TTC549 (cell line): ENCODE data around the gene IZUMO1.
"Not testable (repeated sequence)": the region's sequence is repeated elsewhere in the genome, so short reads cannot be mapped to it uniquely, and the experiment has no call there.

ENCODE experiments used
- FAIRE-seq: peaks from 2 replicates; lab custom pipeline; 2012; peaks lifted over from hg19 to GRCh38; lab: Jason Lieb, UNC

IZUMO1 gene

DNA sequence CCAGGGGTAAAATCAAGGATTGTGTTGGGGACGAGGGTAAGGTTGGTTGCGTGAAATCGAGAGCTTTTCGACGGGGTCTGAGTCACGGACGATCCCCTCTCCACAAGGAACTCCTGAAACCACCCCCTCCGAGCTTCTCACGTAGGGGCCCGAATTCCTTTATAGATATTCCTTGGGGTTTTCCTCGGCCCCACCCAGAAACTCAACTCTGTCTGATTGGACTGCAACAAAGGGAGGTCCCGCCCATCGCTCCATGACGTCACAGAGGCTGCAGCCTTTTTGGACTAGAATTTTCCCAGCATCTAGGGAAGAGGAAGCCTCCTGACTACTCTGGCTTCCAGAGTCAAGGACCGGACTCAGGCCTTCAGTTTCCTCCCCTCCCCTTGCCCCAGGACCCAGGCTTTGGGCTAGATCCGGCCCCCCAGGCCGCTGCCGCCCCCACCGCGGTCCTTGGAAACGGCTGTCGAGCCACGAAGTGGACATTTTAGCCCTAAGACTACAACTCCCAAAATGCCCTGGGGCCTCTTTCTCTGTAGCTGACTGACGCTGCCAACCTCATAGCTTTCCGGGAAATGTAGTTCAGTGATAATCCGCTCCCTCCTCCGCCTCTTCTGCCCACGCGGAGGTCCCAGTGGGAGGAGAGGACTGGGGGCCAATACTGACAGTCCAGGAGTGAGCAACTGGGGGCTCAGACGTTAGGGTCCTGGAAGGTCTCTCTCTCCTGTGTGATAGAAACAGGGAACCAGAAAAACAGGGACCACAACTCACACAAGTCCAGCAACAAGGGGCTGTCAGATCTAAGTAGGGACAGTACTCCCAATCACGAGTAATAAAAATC lies at the start of gene IZUMO1:
TSS of gene IZUMO1 (minus strand) at position 172 of the 838 bp plus-strand sequence. CDS start 1,050 bp downstream, outside the sequence.
- peak; percentile 3 for FAIRE-seq

DNA sequence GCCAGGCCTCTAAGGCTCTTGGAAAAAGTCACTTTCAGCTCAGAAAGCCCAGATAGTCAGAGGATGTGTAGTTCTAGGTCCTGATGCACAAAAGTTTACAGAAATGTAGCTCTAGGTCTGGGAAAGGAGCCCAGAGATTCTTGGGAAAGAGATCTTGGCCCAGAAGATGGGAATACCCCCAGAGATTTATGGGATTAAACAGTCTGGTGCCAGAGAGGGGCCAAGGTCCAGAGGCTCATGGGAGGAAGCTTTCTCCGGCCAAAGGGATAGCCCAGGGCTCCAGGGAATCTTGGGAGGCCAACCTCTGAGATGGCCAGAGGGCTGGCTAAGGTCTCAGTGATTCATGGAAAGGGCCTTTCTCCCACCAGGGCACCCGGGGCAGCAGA lies 49.0 kb upstream of the IZUMO1 start:
- no peak for FAIRE-seq

DNA sequence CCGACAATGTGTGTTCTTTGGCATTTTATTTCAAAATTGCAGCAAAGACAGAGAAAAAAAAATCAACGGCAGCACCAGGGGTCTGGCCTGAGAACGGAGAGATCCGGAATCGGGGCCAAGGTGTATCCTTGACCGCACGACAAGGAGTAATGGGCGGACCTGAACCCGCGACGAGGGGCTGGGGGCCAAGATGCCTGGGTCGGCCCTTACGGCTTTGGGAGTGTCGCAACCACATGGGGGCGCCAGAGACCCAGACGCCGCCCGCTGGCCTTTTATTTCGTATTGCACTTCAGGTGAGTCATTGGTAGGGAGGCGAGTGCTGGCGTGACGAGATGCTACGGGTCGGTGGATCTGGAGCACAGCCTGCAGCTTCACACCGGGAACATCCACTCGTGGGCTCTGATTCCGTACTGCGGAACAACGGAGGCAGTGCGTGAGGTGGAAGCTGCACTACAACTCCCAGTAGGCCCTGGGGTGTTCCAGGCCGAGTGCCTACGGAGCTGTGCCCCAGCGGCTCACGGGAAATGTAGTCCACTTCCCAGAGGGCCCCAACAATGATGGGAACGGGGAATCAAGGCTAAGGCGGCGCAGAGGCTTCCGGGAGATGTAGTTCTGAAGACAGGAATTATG lies 48.5 kb upstream of the IZUMO1 start:
- FAIRE-seq, result peak; percentile 87

DNA sequence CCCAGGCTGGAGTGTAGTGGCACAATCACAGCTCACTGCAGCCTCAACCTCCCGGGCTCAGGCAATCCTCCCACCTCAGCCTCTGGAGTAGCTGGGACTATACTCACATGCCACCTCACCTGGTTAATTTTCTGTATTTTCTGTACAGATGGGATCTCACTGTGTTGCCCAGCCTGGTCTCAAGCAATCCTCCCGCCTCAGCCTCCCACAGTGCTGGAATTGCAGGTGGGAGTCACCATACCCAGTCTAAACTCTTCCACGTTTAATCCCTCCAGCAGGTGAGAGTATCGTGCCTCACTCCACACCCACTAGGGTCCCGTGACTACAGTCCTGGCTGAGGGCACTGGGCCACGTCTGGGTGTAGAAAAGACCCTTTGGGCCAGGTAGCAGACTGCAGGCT lies 47.6 kb upstream of the IZUMO1 start:
- FAIRE-seq, result no peak

DNA sequence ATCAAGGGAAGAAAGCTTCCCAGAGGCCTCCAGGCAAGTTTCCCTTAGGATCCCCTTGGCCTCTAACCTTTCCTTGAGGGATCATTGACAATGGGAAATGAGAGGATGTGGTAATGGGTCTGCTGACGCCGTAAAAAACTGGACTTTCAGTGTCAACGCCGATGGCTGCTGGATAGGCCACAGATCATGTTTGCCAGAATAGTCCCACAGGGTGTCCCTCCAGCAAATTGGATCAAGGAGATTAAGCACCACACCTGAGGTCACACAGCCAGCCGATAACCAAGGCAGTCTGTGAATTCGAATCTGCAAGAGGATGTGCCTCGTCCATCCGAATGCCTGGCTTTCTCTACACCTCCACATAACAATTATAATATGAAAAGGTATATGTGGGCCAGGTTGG lies 46.6 kb upstream of the IZUMO1 start:
- FAIRE-seq, result no peak

DNA sequence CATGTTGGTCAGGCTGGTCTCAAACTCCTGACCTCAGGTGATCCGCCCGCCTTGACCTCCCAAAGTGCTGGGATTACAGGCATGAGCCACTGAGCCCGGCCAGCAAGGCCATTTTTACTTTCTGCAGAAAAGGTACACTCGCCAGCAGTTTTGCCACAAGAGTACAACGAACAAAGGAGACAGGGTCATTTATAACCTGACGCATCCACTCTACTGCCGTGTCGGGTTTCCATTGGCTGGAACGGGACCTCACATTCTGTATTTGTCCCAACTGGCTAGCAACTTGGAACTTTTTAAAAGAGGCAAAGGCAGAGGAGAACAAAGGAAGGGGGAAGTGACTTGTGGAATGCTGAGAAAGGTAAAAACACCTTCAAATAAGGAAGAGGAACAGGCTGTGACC lies 40.6 kb upstream of the IZUMO1 start:
- not testable (repeated sequence) for FAIRE-seq

DNA sequence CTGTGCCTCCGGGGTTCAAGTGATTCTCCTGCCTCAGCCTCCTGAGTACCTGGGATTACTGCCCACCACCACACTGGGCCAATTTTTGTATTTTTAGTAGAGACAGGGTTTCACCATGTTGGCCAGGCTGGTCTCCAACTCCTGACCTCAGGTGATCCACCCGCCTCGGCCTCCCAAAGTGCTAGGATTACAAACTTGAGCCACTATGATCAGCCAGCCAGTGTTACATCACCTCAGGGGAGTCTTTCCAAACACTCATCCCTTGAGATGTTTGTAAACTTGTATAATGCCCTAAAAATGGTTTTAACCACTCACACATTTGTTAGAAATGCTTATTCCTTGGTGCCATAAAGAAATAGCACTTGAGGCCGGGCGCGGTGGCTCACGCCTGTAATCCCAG lies 39.7 kb upstream of the IZUMO1 start:
- FAIRE-seq, result not testable (repeated sequence)

DNA sequence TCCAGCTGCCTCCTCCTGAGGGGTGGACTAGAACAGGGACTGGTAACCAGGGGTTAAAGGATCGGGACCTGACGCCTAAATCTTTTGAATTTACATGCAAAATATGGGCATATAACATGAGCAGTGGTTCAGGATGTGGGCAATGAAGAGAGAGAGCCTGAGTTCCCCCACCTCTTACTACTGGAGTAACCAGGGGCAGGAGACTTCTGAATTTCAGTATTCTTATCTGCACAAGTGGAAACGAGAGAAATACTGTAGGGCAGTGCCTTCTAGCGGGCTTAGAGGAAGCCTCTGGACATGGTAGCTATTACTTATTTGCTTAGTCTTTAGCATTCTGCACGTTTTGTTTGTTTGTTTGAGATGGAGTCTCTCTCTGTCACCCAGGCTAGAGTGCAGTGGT lies 37.8 kb upstream of the IZUMO1 start:
- FAIRE-seq, result no peak

DNA sequence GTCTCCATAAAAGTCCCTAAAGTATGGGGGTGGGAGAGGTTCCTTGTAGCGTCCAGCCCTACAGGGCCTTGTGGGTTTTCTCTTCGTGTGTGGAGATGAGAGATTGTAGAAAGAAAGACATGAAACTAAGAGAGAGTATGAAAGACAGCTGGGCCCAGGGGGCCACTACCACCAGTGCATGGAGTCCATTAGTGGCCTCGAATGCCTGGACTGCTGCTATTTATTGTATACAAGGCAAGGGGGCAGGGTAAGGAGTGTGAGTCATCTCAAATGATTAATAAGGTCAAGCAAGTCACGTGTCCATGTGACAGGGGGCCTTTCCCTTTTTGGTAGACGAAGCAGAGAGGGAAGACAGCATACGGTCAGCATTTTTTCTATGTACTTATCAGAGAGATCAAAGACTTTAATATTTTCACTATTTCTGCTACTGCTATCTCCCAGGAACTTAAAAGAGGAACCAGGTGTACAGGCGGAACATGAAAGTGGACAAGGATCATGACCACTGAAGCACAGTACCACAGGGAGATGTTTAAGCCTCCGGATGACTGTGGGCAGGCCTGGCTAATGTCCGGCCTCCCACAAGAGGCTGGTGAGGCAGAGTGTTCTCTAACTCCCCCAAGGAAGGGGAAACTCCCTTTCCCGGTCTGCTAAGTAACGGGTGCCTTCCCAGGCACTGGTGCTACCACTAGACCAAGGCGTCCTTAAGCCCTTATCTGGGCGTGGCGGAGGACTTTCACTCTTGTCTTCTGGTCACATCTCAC lies 34.1 kb upstream of the IZUMO1 start:
- FAIRE-seq, result no peak

DNA sequence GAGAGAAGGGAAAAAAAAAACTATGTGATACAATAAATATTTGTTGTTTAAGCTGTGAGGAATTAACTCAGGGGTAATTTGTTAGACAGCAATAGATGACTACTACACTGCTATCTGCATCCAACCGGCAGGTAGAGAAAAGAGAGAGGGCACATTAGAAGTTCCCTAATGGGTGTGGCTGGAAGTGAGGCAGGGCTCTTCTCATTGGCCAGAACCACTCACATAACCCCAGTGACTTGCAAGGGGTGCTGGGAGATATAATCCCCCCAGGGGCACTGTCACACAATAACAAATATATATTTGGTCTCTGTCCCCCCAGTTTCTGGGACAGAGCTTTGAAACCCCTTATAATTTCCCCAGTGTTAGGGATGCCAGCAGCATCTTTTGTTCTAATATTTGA lies 32.9 kb upstream of the IZUMO1 start:
- no peak for FAIRE-seq

DNA sequence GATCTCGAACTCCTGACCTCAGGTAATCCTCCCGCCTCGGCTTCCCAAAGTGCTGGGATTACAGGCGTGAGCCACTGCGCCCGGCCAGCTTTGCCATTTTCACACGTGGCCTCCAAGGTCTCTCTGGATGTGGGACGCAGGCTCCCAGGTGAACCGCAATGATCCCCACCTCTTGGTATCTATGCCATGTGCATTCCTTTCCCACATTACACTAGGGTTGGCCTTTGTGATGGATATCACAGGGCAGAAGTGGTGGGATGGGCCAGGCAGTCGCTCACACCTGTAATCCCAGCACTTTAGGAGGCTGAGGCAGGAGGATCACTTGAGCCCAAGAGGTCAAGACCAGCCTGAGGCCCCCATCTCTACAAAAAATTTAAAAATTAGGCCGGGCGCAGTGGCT lies 31.0 kb upstream of the IZUMO1 start:
- no peak for FAIRE-seq

DNA sequence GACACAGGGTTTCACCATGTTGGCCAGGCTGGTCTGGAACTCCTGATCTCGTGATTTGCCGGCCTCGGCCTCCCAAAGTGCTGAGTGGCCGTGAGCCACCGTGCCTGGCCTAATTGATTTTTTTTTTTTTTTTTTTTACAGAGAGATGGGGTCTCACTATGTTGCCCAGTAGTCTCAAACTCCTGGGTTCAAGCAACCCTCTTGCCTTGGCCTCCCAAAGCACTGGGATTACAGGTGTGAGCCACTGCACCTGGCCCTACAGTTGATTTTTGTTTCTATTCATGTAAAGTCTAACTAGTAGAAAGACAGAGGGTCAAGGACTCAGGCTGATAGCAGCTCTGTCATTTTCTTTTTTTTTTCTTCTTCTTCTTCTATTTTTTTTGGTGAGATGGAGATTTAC lies 30.4 kb upstream of the IZUMO1 start:
- no peak for FAIRE-seq

DNA sequence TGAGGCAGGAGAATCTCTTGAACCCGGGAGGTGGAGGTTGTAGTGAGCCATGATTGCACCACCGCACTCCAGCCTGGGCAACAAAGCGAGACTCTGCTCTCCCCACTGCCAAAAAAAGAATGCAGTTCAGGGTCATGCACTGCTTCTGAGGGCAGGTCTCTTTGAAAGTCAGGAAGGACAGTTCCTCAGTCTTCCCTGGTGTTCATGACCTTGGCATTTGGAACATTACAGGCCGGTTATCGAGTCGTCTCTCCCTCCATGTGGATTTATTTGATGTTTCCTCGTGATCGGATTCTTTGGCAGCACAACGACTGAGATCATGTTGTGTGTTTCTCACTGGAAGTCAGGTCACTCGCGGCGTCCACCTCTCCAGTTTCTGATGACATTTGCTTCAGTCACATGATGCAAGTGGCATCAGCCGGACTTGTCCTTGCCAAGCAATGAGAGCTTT lies 25.8 kb upstream of the IZUMO1 start:
- FAIRE-seq, result no peak

DNA sequence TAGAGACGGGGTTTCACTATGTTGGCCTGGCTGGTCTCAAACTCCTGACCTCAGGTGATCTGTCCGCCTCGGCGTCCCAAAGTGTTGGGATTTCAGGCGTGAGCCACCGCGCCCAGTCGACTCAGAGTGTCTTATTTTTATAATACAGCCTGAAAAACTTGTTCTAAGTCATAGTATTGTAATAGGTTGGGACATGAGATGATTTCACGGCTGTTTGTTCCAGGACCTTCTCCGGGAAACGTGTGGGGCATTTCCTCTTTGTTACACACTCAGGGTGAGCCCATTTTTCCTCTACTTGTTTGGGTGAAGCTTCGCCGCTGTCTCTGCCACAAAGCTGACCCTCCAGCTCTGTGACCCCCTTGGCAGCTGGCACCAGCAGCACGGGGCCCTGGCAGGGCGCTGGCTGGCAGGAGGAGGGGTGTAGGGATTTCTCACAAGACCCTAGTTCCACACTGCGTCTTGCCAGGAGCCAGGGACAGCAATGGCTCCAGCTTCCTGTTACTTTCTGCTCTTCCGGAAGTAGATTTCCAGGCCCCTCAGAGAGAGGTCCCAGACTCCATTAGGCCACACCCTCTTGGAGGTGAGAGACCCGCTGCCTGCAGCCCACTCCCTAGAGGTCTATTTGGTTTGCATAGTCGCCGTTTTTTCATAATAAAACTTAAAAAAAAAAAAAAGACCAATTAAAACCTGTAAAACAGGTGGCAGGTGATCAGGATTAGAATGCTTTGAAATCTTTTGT lies 24.2 kb upstream of the IZUMO1 start:
- FAIRE-seq, result no peak

DNA sequence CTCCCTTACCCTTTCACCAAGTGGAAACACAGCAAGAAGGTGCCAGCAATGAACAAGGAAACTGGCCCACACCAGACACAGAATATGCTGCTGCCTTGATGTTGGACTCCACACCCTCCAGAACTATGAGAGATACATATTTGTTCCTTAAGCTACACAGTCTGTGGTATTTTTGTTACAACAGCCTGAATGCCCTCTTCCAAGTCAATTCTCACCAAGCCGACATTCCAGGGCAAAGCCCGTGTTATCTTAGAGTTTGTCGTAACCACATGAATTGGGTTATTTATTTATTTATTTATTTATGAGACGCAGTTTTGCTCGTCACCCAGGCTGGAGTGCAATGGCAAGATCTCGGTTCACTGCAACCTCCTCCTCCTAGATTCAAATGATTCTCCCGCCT lies 23.6 kb upstream of the IZUMO1 start:
- FAIRE-seq, result no peak

DNA sequence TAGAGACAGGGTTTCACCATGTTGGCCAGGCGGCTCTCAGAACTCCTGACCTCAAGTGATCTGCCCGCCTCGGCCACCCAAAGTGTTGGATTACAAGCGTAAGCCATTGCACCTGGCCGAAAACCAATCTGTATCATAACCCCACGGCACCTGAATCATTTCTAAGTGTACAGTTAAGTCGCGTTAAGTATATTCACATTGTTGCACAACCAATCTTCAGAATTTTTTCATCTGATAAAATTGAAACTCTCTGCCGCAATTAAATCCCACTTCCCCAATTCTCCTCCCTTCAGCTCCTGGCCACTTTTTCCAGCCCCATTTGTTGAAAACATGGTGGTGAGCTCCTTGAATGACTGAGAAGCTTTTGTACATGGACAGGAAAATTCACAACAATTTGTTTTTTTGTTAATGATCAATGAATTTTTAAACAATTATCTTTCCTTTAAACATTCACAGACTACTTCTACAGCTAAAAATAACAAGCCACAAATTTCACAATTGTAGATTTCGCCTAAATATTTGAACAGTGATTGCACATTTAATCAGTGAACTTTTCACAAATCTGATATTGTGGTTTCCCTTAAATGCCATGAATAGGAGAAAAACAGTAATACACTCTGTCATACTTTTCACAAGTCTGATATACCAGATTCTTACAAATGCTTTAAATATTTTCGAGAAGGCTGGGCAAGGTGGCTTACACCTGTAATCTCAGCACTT lies 22.4 kb upstream of the IZUMO1 start:
- no peak for FAIRE-seq

DNA sequence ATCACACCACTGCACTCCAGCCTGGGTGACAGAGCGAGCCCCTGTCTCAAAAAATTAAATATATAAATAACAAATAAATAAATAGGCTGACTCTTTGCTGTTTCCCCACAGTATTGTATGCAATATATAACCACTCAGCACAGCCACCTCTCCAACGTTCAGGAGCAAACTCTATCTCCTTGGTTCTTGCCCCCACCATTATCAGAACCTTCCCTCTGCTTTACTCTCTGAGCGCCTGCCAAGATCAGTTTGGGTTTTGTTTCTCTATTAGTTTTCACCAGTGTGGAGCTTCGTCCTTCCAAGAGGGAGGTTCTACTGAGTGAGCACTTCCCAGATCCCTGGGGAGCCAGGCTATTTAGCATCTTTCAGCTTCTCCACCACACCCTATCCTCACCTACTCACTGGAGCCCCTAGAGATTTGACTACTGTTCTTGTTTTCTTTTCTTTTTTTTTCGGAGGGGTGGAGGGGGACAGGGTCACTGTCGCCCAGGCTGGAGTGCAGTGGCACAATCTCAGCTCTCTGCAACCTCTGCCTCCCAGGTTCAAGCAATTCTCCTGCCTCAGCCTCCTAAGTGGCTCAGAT lies 21.6 kb upstream of the IZUMO1 start:
- FAIRE-seq, result not testable (repeated sequence)

DNA sequence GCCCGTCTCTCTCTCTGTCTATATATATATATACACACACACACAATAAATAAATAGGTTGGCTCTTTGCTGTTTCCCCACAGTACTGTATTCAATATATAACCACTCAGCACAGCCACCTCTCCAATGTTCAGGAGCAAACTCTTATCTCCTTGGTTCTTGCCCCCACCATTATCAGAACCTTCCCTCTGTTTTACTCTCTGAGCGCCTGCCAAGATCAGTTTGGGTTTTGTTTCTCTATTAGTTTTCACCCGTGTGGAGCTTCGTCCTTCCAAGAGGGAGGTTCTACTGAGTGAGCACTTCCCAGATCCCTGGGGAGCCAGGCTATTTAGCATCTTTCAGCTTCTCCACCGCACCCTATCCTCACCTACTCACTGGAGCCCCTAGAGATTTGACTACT lies 19.1 kb upstream of the IZUMO1 start:
- FAIRE-seq, result not testable (repeated sequence)

DNA sequence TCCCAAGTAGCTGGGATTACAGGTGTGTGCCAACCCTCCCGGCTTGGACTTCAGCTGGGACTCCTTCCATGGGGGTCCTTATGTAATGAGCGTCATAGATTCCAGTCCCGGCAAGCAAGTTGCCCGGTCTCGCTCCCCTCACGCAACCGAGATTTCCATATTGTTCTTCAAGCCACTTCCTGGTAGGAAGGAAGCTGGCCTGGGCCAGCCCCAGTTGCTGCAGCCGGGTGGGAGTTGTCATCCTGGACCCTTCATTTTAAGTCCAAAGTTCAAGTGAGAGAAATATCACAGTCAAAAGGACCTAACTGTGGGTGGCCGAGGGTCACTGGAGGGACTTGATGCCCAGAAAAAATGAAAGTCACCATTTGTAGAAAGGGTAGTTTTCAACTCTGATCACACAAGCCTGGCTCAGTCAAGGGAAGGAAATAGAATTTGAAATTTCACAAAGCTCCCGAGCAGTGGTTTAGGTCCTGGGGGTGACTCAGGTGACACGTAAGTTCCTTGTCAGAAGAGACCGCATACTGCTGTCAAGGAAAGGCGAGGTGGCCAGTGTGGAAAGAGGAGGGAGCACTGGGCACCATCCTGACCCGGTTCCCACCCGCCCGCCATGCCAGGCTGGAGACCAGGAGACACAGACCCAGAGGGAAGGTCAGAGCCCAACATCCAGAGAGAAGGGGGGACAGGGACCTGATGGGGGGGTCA lies 13.9 kb upstream of the IZUMO1 start:
- FAIRE-seq, result no peak

DNA sequence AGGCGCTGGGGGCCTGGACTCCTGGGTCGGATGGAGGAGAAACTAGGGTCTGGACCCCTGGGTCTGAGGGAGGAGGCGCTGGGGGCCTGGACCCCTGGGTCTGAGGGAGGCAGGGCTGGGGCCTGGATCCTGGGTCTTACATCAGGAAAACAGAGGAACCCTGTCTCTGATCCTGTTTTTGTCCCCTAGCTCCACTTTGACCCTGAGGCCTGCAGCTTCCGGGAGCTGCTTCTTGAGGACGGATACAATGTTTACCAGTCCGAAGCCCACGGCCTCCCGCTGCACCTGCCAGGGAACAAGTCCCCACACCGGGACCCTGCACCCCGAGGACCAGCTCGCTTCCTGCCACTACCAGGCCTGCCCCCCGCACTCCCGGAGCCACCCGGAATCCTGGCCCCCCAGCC lies 11.0 kb upstream of the IZUMO1 start:
- no peak for FAIRE-seq
